ENCODE data around the gene CTSG. TPM values are rescaled to one million over a fixed set of nuclear protein-coding genes. Genes with fewer than 3 reads are reported as not detected.
"Not testable (repeated sequence)": the region's sequence is repeated elsewhere in the genome, so short reads cannot be mapped to it uniquely, and the experiment has no call there.

The CTSG gene
- total RNA-seq, 1 donor from 2014 or later: not detected

DNA sequence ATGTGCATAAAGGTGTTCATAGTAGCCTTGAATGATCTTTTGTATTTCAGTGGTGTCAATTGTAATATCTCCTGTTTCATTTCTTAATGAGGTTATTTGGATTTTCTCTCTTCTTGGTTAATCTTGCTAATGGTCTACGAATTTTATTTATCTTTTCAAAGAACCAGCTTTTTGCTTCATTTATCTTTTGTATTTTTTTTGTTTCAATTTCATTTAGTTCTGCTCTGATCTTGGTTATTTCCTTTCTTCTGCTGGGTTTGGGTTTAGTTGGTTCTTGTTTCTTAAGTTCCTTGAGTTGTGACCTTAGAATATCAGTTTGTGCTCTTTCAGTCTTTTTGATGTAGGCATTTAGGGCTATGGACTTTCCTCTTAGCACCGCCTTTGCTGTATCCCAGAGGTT lies 15.0 kb upstream of the CTSG start:
- H3K27ac Mint-ChIP-seq; H3K4me1 Mint-ChIP-seq (ENCODE audit: low read depth); H3K4me3 Mint-ChIP-seq; DNase-seq (ENCODE audit: low spot score); H3K36me3 Mint-ChIP-seq (ENCODE audit: low read depth); intact Hi-C loops (cut with micrococcal nuclease): not testable (repeated sequence)
- Mint-ChIP-seq H3K27me3 (ENCODE audit: insufficient read depth) (peaks cover 24% of the 10 kb centered on the region), H3K9me3 (peaks cover 19% of the 10 kb centered on the region)

DNA sequence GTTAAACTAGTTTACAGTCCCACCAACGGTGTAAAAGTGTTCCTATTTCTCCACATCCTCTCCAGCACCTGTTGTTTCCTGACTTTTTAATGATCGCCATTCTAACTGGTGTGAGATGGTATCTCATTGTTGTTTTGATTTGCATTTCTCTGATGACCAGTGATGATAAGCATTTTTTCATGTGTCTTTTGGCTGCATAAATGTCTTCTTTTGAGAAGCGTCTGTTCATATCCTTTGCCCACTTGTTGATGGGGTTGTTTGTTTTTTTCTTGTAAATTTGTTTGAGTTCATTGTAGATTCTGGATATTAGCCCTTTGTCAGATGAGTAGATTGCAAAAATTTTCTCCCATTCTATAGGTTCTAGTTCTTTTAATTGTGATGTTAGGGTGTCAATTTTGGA lies 8.4 kb upstream of the CTSG start:
- H3K27me3 Mint-ChIP-seq (ENCODE audit: insufficient read depth): peaks cover 10% of the 10 kb centered on the region
- H3K4me1 Mint-ChIP-seq (ENCODE audit: low read depth); H3K4me3 Mint-ChIP-seq; H3K36me3 Mint-ChIP-seq (ENCODE audit: low read depth); H3K27ac Mint-ChIP-seq; DNase-seq (ENCODE audit: low spot score); H3K9me3 Mint-ChIP-seq; intact Hi-C loops (cut with micrococcal nuclease): not testable (repeated sequence)

DNA sequence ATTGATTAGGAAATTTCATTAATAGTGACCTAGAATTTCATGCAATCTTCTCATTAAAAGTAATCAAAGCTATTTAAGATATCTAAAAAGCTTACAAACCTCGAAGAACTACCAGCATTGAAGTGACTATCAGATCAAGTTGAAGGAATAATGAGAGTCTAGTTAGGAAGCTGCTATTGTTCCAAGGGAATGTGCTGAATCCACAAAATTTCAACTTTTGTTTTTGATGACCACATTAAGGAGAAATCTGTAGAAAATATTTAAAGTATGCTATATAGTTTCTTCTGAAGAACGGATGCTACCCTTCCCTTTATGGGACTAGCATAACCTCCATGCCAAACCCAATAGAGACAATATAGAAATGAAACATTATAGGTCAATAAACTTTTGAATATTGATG lies 2.5 kb upstream of the CTSG start:
- H3K36me3 Mint-ChIP-seq (ENCODE audit: low read depth): no peaks in the 10 kb centered on the region
- no peak for DNase-seq (ENCODE audit: low spot score)

DNA sequence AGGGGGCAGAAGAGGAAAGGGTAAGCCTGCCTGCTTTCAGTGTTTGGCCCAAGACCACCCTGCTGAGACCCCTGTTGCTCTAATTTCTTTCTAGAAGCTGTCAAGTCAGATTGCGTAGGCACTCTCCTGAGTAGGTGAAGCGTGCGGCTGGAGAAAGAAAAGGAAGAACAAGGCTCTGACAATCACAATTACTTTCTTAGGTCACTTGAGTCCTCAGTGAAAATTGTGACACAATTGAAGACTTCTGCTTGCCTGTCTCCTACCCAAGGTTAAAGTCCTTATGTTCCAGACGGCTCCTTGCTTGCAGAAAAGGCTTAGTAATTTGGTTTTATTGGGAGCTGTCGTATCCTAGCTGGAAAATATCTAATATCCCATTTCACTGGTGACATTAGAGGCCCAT lies 721 bp upstream of the CTSG start:
- Mint-ChIP-seq H3K9me3 (no peaks in the 10 kb centered on the region), H3K4me3 (no peak overlapping the region), H3K27me3 (ENCODE audit: insufficient read depth) (no peaks in the 10 kb centered on the region), H3K4me1 (ENCODE audit: low read depth) (peaks cover 6% of the 10 kb centered on the region), H3K36me3 (ENCODE audit: low read depth) (no peaks in the 10 kb centered on the region), H3K27ac (no peak overlapping the region)
- intact Hi-C loops (cut with micrococcal nuclease): no loop called here
- no peak for DNase-seq (ENCODE audit: low spot score)

More for the DNA sequence above, 2.5 kb upstream of the CTSG start:
- Mint-ChIP-seq H3K27ac (no peak overlapping the region), H3K9me3 (no peaks in the 10 kb centered on the region), H3K4me3 (no peak overlapping the region), H3K27me3 (ENCODE audit: insufficient read depth) (no peaks in the 10 kb centered on the region), H3K4me1 (ENCODE audit: low read depth) (peaks cover 6% of the 10 kb centered on the region)
- intact Hi-C loops (cut with micrococcal nuclease): no loop called here

DNA sequence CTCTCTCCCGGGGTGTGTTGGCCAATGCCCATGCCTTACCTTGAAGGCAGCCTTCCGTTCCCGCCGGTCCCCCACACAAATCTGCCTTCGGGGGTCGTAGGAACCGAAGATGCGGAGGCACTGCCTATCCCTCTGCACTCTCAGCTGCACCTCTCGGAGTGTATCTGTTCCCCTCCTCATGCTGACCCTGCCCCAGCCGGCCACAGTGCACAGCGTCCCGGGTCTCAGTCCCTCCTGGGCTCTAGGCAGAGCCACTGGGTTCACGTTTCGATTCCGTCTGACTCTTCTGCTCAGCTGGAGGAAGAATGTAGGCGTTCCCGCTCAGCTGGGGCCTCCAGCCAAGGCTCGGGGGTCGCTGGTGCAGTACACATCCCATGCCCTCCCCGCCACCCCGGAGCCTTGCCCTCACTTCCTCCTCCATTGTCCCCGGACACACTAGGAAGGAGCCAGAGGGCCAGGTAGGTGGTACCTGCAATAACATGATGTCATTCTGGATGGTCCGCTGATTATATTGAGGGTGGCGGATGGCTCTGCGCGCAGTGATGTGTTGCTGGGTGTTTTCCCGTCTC lies 1.8 kb downstream of the CTSG start:
- H3K27ac Mint-ChIP-seq: no peak overlapping the region
- peaks cover 4% of the 10 kb centered on the region for H3K27me3 Mint-ChIP-seq (ENCODE audit: insufficient read depth)
- no peaks in the 10 kb centered on the region for H3K36me3 Mint-ChIP-seq (ENCODE audit: low read depth)
- no peak for DNase-seq (ENCODE audit: low spot score)
- no peak overlapping the region for H3K4me3 Mint-ChIP-seq
- intact Hi-C loops (cut with micrococcal nuclease): no loop called here
- no peaks in the 10 kb centered on the region for H3K9me3 Mint-ChIP-seq
- H3K4me1 Mint-ChIP-seq (ENCODE audit: low read depth): peaks cover 6% of the 10 kb centered on the region

DNA sequence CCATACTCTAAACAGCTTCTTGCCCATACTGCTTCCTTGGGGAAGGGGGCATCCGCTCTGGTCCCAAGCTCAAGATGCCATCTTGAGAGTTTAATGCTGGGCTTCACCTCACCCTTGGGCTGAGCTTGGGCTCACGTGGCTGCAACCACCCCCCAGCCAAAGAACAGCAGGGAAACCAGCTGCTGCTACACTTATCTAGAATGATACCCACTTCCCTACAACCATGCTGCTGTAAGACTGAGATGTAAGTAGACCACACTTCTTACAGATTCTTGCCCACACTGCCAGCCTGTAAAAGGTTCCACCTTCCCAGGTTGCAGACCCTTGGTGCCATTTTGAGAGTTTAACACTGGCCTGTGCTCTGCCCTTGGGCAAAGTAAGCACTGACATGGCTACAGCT lies 9.7 kb downstream of the CTSG start:
- DNase-seq (ENCODE audit: low spot score): no peak
- H3K9me3 Mint-ChIP-seq: peaks cover 27% of the 10 kb centered on the region
- no peaks in the 10 kb centered on the region for H3K4me1 Mint-ChIP-seq (ENCODE audit: low read depth)
- H3K4me3 Mint-ChIP-seq: no peak overlapping the region
- peaks cover under 1% of the 10 kb centered on the region for H3K27me3 Mint-ChIP-seq (ENCODE audit: insufficient read depth)
- H3K27ac Mint-ChIP-seq: no peak overlapping the region
- intact Hi-C loops (cut with micrococcal nuclease): no loop called here
- no peaks in the 10 kb centered on the region for H3K36me3 Mint-ChIP-seq (ENCODE audit: low read depth)

DNA sequence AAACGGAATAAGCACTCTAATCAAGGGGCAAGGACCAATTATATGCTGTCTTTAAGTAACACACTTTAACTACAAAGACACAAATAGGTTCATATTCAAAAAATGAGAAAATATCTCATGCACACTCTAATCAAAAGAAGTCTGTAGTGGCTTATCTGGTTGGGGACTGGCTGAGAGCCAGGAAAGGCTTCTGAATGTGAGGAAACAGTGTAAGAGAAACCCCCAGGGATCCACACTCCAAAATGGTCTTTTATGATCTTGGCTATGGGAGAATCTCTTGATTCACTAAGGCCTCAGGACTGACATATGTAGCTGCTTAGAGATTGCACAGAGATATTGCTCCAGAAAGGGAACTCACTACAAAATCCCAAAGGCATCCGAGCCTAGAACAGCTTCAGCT lies 10.3 kb downstream of the CTSG start:
- H3K36me3 Mint-ChIP-seq (ENCODE audit: low read depth): no peaks in the 10 kb centered on the region
- intact Hi-C loops (cut with micrococcal nuclease): no loop called here
- peaks cover 27% of the 10 kb centered on the region for H3K9me3 Mint-ChIP-seq
- no peaks in the 10 kb centered on the region for H3K4me1 Mint-ChIP-seq (ENCODE audit: low read depth)
- no peak overlapping the region for H3K4me3 Mint-ChIP-seq
- H3K27me3 Mint-ChIP-seq (ENCODE audit: insufficient read depth): peaks cover 2% of the 10 kb centered on the region
- DNase-seq (ENCODE audit: low spot score): no peak
- no peak overlapping the region for H3K27ac Mint-ChIP-seq

DNA sequence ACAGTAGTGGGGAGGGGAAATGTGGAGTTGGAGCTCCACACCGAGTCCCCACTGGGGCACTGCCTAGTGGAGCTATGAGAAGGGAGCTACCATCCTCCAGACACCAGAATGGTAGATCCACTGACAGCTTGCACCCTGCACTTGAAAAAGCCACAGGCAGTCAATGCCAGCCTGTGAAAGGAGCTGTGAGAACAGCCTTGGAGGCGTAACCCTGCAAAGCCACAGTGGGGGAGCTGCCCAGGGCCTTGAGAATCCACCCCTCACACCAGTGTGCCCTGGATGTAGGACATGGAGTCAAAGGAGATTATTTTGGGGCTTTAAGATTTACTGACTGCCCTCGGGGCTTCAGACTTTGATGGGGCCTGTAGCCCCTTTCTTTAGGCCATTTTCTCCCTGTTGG lies 12.5 kb downstream of the CTSG start:
- intact Hi-C loops (cut with micrococcal nuclease): no loop called here
- no peak for DNase-seq (ENCODE audit: low spot score)

DNA sequence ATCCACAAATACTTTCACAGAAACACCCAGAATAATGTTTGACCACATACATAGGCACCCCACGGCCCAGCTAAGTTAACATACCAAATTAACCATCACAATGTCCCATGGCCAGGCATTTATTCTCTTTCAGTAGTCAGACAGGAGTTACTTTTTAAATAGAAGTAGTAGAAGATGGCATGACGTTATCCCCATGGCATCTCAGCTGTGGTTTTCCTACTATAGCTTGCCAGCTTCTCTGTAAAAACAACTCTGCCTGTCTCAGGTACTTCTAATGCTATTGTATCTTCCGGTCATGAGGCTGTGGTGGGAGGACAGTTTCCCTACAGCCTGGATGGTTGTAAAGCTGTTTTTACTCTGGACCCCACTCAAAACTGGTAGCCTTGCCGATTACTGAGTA lies 19.3 kb downstream of the CTSG start:
- Mint-ChIP-seq H3K36me3 (ENCODE audit: low read depth) (no peaks in the 10 kb centered on the region), H3K4me3 (no peak overlapping the region), H3K9me3 (no peaks in the 10 kb centered on the region), H3K4me1 (ENCODE audit: low read depth) (no peaks in the 10 kb centered on the region), H3K27me3 (ENCODE audit: insufficient read depth) (peaks cover 3% of the 10 kb centered on the region), H3K27ac (no peak overlapping the region)
- intact Hi-C loops (cut with micrococcal nuclease): no loop called here
- no peak for DNase-seq (ENCODE audit: low spot score)

More for the DNA sequence above, 12.5 kb downstream of the CTSG start:
- no peak overlapping the region for H3K4me3 Mint-ChIP-seq
- no peaks in the 10 kb centered on the region for H3K36me3 Mint-ChIP-seq (ENCODE audit: low read depth)
- no peak overlapping the region for H3K27ac Mint-ChIP-seq
- H3K4me1 Mint-ChIP-seq (ENCODE audit: low read depth): no peaks in the 10 kb centered on the region
- peaks cover 2% of the 10 kb centered on the region for H3K27me3 Mint-ChIP-seq (ENCODE audit: insufficient read depth)
- H3K9me3 Mint-ChIP-seq: peaks cover 27% of the 10 kb centered on the region

DNA sequence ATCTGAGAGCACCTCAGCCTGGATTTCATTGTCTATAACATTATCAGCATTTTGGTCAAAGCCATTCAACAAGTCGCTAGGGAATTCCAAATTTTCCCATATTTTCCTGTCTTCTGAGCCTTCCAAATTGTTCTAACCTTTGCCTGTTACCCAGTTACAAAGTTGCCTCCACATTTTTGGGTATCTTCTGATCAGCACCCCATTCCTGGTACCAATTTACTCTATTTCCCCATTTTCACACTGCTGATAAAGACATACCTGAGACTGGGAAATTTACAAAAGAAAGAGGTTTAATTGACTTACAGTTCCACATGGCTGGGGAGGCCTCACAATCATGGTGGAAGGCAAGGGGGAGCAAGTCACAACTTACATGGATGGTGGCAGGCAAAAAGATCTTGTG lies 27.0 kb downstream of the CTSG start:
- H3K36me3 Mint-ChIP-seq (ENCODE audit: low read depth); intact Hi-C loops (cut with micrococcal nuclease); H3K27ac Mint-ChIP-seq; H3K4me3 Mint-ChIP-seq; DNase-seq (ENCODE audit: low spot score); H3K4me1 Mint-ChIP-seq (ENCODE audit: low read depth); H3K27me3 Mint-ChIP-seq (ENCODE audit: insufficient read depth): not testable (repeated sequence)
- H3K9me3 Mint-ChIP-seq: peaks cover 44% of the 10 kb centered on the region

DNA sequence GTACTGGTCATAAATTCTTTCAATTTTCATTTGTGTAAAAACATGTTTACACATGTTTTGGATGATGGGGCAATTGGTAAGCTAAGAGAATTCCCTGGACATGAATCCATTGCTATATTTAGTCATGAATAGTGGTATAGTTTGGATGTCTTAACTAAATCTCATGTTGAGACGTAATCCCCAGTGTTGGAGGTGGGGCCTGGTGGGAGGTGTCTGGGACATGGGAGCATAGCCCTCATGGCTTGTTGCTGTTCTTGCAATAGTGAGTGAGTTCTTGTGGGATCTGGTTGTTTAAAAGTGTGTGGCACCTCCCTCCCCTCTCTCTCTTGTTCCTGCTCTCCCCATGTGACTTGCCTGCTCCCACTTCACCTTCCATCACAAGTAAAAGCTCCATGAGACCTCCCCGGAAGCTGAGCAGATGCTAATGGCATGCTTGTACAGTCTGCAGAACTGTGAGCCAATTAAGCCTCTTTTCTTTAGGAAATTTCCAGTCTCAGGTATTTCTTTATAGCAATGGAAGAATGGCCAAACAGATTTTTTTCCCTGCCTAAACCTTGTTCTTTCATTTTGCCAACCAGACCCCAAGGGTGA lies 33.6 kb downstream of the CTSG start:
- H3K9me3 Mint-ChIP-seq: peaks cover 22% of the 10 kb centered on the region
- DNase-seq (ENCODE audit: low spot score): no peak
- H3K27me3 Mint-ChIP-seq (ENCODE audit: insufficient read depth): peaks cover 6% of the 10 kb centered on the region
- no peaks in the 10 kb centered on the region for H3K4me1 Mint-ChIP-seq (ENCODE audit: low read depth)
- no peak overlapping the region for H3K27ac Mint-ChIP-seq
- intact Hi-C loops (cut with micrococcal nuclease): no loop called here
- H3K36me3 Mint-ChIP-seq (ENCODE audit: low read depth): no peaks in the 10 kb centered on the region
- H3K4me3 Mint-ChIP-seq: no peak overlapping the region

DNA sequence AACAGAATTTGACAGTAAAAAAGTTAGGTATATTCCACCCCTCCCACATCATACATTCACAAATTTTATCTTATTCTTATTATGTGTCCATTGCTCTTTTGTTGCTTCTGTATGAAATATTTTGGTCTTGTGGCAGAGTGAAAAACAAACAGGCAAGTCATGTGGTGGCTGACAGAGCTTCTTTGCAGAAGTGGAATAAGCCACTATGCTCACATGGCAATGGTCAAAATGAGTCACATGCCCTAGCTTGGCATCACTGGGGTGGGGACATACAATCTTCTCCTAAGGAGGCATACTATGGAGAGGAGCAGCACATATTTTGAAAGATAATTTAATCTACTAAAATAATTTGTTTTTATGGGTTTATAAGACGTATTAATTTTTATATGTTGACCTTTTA lies 40.3 kb downstream of the CTSG start:
- Mint-ChIP-seq H3K4me3 (no peak overlapping the region), H3K4me1 (ENCODE audit: low read depth) (peaks cover 9% of the 10 kb centered on the region), H3K27me3 (ENCODE audit: insufficient read depth) (peaks cover 3% of the 10 kb centered on the region), H3K9me3 (peaks cover 10% of the 10 kb centered on the region), H3K36me3 (ENCODE audit: low read depth) (no peaks in the 10 kb centered on the region), H3K27ac (no peak overlapping the region)
- DNase-seq (ENCODE audit: low spot score): no peak
- intact Hi-C loops (cut with micrococcal nuclease): loop anchor here (5.0 kb wide), 2 partner anchors 137 to 157 kb away; no protein-coding TSS in a partner anchor

DNA sequence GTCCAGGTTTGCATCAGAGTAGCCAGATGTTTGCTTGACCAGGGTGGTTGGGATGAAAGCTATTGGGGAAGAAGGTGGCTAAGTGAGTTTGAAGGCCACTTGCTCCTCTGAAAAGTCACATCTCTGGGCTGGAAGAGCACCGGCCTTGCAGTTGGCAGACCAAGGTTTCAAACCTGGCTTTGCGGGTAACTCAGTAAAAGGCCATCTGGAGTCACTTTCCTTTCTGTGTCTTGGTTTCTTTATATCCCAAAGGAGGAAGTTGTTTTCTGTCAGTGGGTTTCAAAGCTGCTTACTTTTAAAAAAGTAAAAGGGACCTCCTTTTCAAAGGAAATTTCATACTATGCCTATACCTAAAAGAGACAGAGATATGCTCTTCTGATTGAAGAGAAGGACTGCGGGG lies 41.8 kb downstream of the CTSG start:
- intact Hi-C loops (cut with micrococcal nuclease): no loop called here
- Mint-ChIP-seq H3K4me3 (no peak overlapping the region), H3K9me3 (peaks cover 6% of the 10 kb centered on the region)

More for the DNA sequence above, 41.8 kb downstream of the CTSG start:
- Mint-ChIP-seq H3K27me3 (ENCODE audit: insufficient read depth) (peaks cover 8% of the 10 kb centered on the region), H3K27ac (no peak overlapping the region), H3K4me1 (ENCODE audit: low read depth) (peaks cover 9% of the 10 kb centered on the region), H3K36me3 (ENCODE audit: low read depth) (no peaks in the 10 kb centered on the region)
- no peak for DNase-seq (ENCODE audit: low spot score)

Data from activated T-helper 1 cell treated with anti-CD3 and anti-CD28 coated beads, Interleukin-12 subunit alpha, Interleukin-12 subunit beta, Interleukin-2, Interleukin-4 antibody, amounts not matched to agents 30 ng/mL and 10 ng/mL and 1 ng/mL, durations not matched to agents 14 hours and 24 hours and 36 hours (primary cell).